ENCODE data around the gene LSAMP.

The LSAMP gene

DNA sequence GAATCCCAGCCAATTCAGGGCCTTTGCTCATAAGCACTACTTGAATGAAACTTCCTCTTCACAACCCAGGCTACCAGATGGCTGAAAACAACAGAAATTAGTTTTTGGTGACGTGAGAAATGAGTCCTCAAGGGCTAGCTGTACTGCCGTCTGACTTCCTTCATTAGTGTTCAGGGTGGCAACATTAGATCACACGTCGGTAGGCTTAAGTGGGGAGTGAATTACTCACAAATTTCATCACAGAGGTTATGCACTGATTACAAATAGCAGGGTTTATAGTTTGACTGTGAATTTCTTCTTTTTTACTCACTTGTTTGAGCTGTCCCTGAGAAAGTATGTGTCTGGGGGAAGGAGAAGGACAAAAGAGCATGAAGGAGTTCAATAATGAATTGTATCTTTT lies 424.8 kb downstream of the LSAMP start:
- Histone ChIP-seq H3K4me3 (ENCODE audit: low read depth in 1 of 2, low read length in 1 of 2) (no peak overlapping the region), H3K27ac (no peak overlapping the region), H3K4me1 (ENCODE audit: control insufficient read depth in 1 of 2, insufficient read depth in 1 of 2, low read depth in 1 of 2, low read length in 1 of 2) (no peaks in the 10 kb centered on the region), H3K36me3 (no peaks in the 10 kb centered on the region), H3K9me3 (no peaks in the 10 kb centered on the region), H3K27me3 (no peaks in the 10 kb centered on the region)
- TF ChIP-seq, protein P1, sequence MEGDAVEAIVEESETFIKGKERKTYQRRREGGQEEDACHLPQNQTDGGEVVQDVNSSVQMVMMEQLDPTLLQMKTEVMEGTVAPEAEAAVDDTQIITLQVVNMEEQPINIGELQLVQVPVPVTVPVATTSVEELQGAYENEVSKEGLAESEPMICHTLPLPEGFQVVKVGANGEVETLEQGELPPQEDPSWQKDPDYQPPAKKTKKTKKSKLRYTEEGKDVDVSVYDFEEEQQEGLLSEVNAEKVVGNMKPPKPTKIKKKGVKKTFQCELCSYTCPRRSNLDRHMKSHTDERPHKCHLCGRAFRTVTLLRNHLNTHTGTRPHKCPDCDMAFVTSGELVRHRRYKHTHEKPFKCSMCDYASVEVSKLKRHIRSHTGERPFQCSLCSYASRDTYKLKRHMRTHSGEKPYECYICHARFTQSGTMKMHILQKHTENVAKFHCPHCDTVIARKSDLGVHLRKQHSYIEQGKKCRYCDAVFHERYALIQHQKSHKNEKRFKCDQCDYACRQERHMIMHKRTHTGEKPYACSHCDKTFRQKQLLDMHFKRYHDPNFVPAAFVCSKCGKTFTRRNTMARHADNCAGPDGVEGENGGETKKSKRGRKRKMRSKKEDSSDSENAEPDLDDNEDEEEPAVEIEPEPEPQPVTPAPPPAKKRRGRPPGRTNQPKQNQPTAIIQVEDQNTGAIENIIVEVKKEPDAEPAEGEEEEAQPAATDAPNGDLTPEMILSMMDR (IDR thresholded peaks at IDR 0.05), result no peak

DNA sequence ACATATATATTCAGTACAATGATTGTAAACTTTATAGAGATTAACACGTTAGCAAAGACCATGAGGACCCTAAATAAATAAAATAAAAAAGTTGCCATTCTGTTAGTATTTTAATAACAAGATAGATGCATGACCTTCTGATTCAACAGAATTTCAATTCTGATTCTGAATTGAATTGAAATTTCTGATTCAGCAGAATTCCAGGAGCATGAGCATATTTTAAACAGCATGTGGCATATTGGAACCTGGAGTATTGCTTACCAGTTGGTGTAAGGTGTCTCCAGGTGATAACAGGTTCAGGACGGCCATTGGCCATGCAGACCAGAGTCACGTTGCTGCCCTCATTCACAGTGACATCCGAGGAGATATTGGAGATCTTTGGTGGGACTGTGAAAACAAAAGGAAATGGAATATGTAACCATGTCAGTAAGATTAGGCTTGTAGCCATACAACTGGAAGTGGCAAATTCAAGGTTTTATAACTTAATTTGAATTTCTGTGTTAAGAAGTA lies 426.0 kb downstream of the LSAMP start:
- H3K4me1 ChIP-seq (ENCODE audit: control insufficient read depth in 1 of 2, insufficient read depth in 1 of 2, low read depth in 1 of 2, low read length in 1 of 2), result no peaks in the 10 kb centered on the region
- no peaks in the 10 kb centered on the region for H3K36me3 ChIP-seq
- H3K9me3 ChIP-seq, result no peaks in the 10 kb centered on the region
- no peak overlapping the region for H3K4me3 ChIP-seq (ENCODE audit: low read depth in 1 of 2, low read length in 1 of 2)
- H3K27me3 ChIP-seq, result no peaks in the 10 kb centered on the region
- TF ChIP-seq, protein P1 (IDR thresholded peaks at IDR 0.05), result no peak
- no peak overlapping the region for H3K27ac ChIP-seq

- H3K27me3 ChIP-seq, result no peaks in the 10 kb centered on the region
- no peaks in the 10 kb centered on the region for H3K36me3 ChIP-seq
- TF ChIP-seq, protein P1 (IDR thresholded peaks at IDR 0.05), result no peak
- no peaks in the 10 kb centered on the region for H3K9me3 ChIP-seq
- no peak overlapping the region for H3K27ac ChIP-seq
- no peaks in the 10 kb centered on the region for H3K4me1 ChIP-seq (ENCODE audit: control insufficient read depth in 1 of 2, insufficient read depth in 1 of 2, low read depth in 1 of 2, low read length in 1 of 2)
- H3K4me3 ChIP-seq (ENCODE audit: low read depth in 1 of 2, low read length in 1 of 2), result no peak overlapping the region
Measured at GRCh38 chr3:116018646-116019045, 426.6 kb downstream of the LSAMP start.

DNA sequence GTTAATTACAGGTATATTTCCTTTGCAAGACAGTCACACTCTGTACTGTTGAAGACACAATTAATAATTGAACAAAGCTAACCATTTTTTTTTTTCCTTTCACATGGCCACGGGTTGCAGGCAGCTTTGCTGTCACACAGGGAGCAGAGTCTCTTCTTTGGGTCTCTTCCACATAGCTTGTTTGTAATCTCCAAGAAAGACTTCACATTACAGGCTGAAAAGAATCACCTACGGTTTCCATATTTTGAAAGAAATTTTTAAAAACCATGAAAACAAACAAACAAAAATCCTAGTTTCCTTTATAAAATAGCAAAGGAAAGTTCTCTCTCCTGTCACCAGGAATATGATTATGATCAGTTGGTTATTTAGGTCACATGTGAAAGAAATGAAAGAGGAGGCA lies 429.4 kb downstream of the LSAMP start:
- no peaks in the 10 kb centered on the region for H3K9me3 ChIP-seq
- no peak overlapping the region for H3K4me3 ChIP-seq (ENCODE audit: low read depth in 1 of 2, low read length in 1 of 2)
- TF ChIP-seq, protein P1 (IDR thresholded peaks at IDR 0.05), result no peak
- H3K27me3 ChIP-seq, result no peaks in the 10 kb centered on the region
- no peak overlapping the region for H3K27ac ChIP-seq
- no peaks in the 10 kb centered on the region for H3K4me1 ChIP-seq (ENCODE audit: control insufficient read depth in 1 of 2, insufficient read depth in 1 of 2, low read depth in 1 of 2, low read length in 1 of 2)
- no peaks in the 10 kb centered on the region for H3K36me3 ChIP-seq

- Histone ChIP-seq H3K4me3 (ENCODE audit: low read depth in 1 of 2, low read length in 1 of 2) (no peak overlapping the region), H3K9me3 (no peaks in the 10 kb centered on the region), H3K27ac (no peak overlapping the region), H3K4me1 (ENCODE audit: control insufficient read depth in 1 of 2, insufficient read depth in 1 of 2, low read depth in 1 of 2, low read length in 1 of 2) (no peaks in the 10 kb centered on the region), H3K36me3 (no peaks in the 10 kb centered on the region), H3K27me3 (no peaks in the 10 kb centered on the region)
- TF ChIP-seq, protein P1 (IDR thresholded peaks at IDR 0.05), result no peak
Measured at GRCh38 chr3:116007000-116007399, 438.3 kb downstream of the LSAMP start.

- H3K27me3 ChIP-seq, result no peaks in the 10 kb centered on the region
- H3K4me1 ChIP-seq (ENCODE audit: control insufficient read depth in 1 of 2, insufficient read depth in 1 of 2, low read depth in 1 of 2, low read length in 1 of 2), result no peaks in the 10 kb centered on the region
- no peaks in the 10 kb centered on the region for H3K36me3 ChIP-seq
- H3K4me3 ChIP-seq (ENCODE audit: low read depth in 1 of 2, low read length in 1 of 2), result no peak overlapping the region
- TF ChIP-seq, protein P1 (IDR thresholded peaks at IDR 0.05), result no peak
- no peaks in the 10 kb centered on the region for H3K9me3 ChIP-seq
- H3K27ac ChIP-seq, result no peak overlapping the region
Measured at GRCh38 chr3:116005404-116005803, 439.9 kb downstream of the LSAMP start.
